ENCODE data around the gene SPTAN1.
"Not testable (repeated sequence)": the region's sequence is repeated elsewhere in the genome, so short reads cannot be mapped to it uniquely, and the experiment has no call there.

Gene SPTAN1

DNA sequence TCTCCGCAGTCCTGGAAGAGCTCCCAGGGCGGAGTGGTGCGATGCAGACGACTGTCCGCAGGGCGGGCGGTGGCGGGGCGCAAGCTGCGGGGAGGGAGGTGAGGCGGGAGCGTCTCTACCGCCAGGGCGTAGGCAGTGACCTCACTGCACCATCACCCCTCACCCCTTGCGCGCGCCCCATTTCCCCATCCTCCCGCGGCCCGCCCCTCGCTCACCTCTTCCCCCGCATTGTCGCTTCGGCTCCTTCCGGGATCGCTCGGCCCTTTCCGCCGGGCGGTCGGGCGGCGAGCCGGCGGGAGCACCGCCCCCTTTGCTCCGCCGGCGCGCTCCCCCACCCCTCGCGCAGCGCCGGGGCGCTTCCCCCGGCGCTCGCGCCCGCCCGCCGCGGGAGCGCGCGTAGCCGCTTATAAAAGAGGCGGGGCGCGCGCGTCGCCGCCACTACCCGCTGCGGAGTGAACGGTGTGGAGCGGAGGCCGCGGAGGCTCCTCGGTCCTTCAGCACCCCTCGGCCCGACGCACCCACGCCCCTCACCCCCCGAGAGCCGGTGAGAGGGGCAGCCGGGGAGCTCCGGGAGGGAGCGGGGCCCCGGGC is at the start of gene SPTAN1:
TSS of gene SPTAN1 (plus strand) at position 435 of the 591 bp plus-strand sequence. CDS start 14,154 bp downstream, outside the sequence.
- Mint-ChIP-seq H3K9me3 (no peaks in the 10 kb centered on the region), H3K4me1 (ENCODE audit: low read depth) (peaks cover 26% of the 10 kb centered on the region), H3K27me3 (no peaks in the 10 kb centered on the region), H3K27ac (peak within 1 kb of the TSS; percentile 88), H3K4me3 (peak within 1 kb of the TSS; percentile 88), H3K36me3 (ENCODE audit: low read depth) (peaks cover 6% of the 10 kb centered on the region)

DNA sequence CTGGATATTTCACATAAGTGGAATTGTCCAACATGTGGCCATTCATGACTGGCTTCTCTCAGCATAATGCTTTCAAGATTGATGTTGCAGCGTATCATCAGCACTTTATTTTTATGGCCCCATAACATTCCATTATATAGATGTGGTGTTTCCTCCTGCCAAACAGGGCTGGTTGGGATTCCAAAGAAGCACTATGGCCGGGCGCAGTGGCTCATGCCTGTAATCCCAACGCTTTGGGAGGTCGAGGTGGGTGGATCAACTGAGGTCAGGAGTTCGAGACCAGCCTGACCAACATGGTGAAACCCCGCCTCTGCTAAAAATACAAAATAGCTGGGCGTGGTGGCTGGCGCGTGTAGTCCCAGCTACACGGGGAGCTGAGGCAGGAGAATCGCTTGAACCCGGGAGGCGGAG is 49.0 kb upstream of the SPTAN1 start:
- Mint-ChIP-seq H3K4me3 (peak overlapping the region; percentile 94), H3K4me1 (ENCODE audit: low read depth) (peaks cover 23% of the 10 kb centered on the region), H3K36me3 (ENCODE audit: low read depth) (peaks cover 28% of the 10 kb centered on the region)
- not testable (repeated sequence) for H3K9me3 Mint-ChIP-seq, H3K27me3 Mint-ChIP-seq, H3K27ac Mint-ChIP-seq

DNA sequence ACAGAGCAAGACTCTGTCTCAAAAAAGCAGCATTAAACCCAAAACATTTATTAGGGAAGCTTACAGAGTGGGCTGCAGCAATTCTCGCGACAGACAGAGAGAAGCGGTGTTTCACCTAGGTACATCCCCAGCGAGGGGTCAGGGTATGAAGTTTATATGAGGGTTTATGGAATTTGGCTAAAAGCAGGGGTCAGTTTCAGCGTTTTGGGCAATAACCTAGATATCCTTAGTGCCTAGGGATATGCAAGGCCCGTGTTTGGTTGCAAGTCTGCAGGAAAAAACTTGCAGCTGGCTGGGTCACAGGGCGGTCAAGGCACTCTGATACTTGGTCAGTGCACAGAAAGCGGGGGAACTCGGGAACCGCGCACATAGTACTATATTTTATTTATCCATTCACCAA is 48.5 kb upstream of the SPTAN1 start:
- Mint-ChIP-seq H3K36me3 (ENCODE audit: low read depth) (peaks cover 32% of the 10 kb centered on the region), H3K27ac (peak overlapping the region; percentile 26), H3K4me1 (ENCODE audit: low read depth) (peaks cover 27% of the 10 kb centered on the region), H3K27me3 (no peaks in the 10 kb centered on the region), H3K9me3 (no peaks in the 10 kb centered on the region), H3K4me3 (peak overlapping the region; percentile 94)

DNA sequence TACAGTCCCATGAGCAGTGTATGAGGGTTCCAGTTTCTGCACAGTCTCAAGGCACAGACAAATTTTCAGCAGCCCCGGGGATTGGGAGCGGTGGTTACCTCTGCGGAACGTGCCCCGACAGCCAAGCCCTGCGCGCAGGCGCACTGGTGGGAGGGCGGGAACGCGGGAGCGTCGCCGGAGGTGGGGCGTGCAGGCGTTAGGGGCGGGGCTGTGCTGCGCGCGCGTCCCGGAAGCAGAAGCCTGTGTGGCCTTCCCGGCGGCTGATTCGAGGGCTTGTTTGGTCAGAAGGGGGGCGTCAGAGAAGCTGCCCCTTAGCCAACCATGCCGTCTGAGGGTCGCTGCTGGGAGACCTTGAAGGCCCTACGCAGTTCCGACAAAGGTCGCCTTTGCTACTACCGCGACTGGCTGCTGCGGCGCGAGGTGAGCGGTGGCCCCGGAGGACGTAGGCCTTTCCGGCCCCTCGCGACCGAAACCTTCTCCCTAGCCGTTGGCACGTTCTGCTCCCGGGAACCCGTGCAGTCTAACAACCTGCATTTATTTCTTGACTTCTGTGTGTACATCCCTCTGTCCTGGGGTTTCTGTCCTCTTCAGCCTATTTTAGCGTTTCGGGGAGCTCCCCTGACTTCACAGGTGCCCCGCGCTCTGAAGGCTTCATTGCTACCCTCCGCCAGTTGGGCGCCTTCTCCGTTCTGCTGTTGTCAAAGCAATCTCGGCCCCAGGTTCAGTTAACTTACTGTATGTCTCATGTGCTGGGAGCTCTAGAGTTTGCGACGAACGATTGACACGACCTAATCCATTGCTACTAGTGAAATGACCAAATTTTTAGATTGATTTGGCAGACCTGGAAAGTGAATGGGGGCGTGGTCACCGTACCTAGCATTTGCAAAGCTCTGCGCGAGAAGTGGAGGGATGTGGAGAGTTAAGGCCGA is 47.6 kb upstream of the SPTAN1 start, which contains the start of gene GLE1:
TSS of gene GLE1 (plus strand) at position 235 of the 929 bp plus-strand sequence. CDS start at position 322, 87 bp downstream.
- peaks cover 31% of the 10 kb centered on the region for H3K4me1 Mint-ChIP-seq (ENCODE audit: low read depth)
- H3K27me3 Mint-ChIP-seq = no peaks in the 10 kb centered on the region
- H3K27ac Mint-ChIP-seq = peak within 1 kb of the TSS; percentile 95
- H3K4me3 Mint-ChIP-seq = peak within 1 kb of the TSS; percentile 94
- no peaks in the 10 kb centered on the region for H3K9me3 Mint-ChIP-seq
- H3K36me3 Mint-ChIP-seq (ENCODE audit: low read depth) = peaks cover 39% of the 10 kb centered on the region

DNA sequence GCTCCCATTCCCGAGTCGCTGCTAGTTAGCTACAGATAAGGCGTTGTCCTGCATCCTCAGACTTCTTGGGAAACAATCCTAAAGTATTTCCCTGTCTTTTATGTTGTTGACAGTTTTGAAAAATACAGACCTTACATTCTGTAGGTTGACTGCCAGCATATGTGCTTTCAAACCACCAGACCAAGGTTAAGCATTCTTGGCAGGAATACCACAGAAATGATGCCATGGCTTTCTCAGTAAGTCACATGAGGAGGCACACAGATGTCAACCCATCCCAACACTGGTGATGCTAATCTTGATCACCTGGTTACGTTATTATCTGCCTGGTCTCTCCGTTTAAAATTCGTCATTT is 47.0 kb upstream of the SPTAN1 start:
- Mint-ChIP-seq H3K4me3 (peak overlapping the region; percentile 94), H3K4me1 (ENCODE audit: low read depth) (peaks cover 31% of the 10 kb centered on the region), H3K27me3 (no peaks in the 10 kb centered on the region), H3K9me3 (no peaks in the 10 kb centered on the region), H3K27ac (peak overlapping the region; percentile 95), H3K36me3 (ENCODE audit: low read depth) (peaks cover 36% of the 10 kb centered on the region)

DNA sequence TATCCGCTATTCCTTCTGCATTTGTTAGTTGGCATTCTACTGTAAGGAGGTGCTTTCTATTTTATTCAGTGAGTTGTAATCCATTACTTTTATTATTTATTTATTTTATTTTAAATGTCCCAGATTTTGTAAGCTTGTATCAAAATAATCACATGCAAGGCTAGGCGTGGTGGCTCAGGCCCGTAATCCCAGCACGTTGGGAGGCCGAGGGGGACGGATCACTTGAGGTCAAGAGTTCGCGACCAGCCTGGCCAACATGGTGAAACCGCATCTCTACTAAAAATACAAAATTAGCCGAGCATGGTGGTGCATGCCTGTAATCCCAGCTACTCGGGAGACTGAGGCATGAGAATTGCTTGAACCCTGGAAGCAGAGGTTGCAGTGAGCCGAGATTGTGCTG is 46.5 kb upstream of the SPTAN1 start:
- peaks cover 31% of the 10 kb centered on the region for H3K4me1 Mint-ChIP-seq (ENCODE audit: low read depth)
- not testable (repeated sequence) for H3K27me3 Mint-ChIP-seq, H3K9me3 Mint-ChIP-seq, H3K27ac Mint-ChIP-seq
- H3K36me3 Mint-ChIP-seq (ENCODE audit: low read depth) = peaks cover 31% of the 10 kb centered on the region
- peak overlapping the region; percentile 94 for H3K4me3 Mint-ChIP-seq

DNA sequence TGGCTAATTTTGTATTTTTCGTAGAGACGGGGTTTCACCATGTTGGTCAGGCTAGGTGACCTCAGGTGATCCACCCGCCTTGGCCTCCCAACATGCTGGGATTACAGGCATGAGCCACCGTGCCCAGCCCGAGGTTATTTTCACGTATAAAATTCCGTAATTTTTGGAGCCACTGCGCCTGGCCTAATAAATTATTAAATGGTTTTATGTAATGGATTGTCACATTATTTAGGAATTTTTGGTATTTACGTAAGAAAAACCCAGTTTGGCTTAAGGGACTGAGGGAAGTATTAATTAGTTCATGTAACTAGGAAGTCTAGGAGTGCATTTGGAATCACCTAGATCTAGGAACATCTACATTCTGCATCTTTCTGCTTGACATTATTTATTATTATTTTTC is 39.6 kb upstream of the SPTAN1 start:
- Mint-ChIP-seq H3K27me3 (no peaks in the 10 kb centered on the region), H3K9me3 (no peaks in the 10 kb centered on the region), H3K27ac (no peak overlapping the region), H3K4me3 (no peak overlapping the region), H3K4me1 (ENCODE audit: low read depth) (peaks cover 18% of the 10 kb centered on the region), H3K36me3 (ENCODE audit: low read depth) (peaks cover 56% of the 10 kb centered on the region)

DNA sequence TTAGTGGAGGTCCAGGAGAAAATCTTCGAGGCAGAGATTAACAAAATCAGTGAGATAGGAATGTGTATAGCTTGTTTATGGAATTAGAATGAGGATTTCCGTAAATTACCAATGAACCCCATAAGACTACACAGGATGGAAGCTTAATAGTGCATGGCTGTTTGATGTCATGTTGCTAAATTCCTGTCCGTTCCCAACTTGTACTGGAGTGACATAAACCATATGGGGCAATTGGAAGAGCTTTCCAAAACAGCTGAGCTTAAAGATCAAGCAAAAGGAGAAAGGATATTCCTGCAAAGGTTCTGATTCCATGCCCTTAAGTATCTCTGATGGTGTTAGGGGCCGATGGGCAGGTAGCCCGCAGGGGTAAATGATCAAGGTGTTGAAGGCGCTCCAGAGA is 30.4 kb upstream of the SPTAN1 start:
- Mint-ChIP-seq H3K9me3 (no peaks in the 10 kb centered on the region), H3K27me3 (no peaks in the 10 kb centered on the region), H3K4me3 (no peak overlapping the region), H3K27ac (no peak overlapping the region), H3K4me1 (ENCODE audit: low read depth) (peaks cover 3% of the 10 kb centered on the region), H3K36me3 (ENCODE audit: low read depth) (peaks cover 63% of the 10 kb centered on the region)

DNA sequence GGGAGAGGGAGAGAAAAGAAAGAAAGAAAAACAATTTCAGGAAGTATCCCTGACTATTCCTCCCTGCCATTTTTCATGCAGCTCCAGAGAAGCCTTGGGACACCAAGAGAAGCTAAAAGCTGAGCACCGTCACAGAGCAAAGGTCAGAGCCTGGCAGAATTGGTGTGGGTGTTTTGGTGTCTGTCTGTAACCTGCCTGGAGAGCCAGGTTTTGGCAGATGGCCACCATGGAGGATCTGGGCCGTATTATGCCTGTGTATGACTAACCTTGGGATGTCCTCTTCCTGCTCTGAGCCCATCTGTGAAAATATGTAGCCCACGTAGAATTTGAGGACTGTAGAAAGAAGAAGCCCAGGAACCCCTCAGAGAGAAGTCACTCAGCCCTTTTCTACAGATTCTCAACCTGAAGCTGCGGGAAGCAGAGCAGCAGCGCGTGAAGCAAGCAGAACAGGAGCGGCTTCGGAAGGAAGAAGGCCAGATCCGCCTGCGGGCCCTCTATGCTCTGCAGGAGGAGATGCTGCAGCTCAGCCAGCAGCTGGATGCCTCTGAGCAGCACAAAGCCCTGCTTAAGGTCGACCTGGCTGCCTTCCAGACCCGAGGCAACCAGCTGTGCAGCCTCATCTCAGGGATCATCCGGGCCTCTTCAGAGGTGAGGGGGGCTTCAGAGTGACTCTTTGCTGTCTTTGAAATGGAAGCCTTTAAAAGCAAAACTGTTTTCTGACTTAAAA is 29.0 kb upstream of the SPTAN1 start:
- Mint-ChIP-seq H3K4me1 (ENCODE audit: low read depth) (no peaks in the 10 kb centered on the region), H3K36me3 (ENCODE audit: low read depth) (peaks cover 58% of the 10 kb centered on the region), H3K27me3 (no peaks in the 10 kb centered on the region), H3K4me3 (no peak overlapping the region), H3K9me3 (no peaks in the 10 kb centered on the region), H3K27ac (no peak overlapping the region)

DNA sequence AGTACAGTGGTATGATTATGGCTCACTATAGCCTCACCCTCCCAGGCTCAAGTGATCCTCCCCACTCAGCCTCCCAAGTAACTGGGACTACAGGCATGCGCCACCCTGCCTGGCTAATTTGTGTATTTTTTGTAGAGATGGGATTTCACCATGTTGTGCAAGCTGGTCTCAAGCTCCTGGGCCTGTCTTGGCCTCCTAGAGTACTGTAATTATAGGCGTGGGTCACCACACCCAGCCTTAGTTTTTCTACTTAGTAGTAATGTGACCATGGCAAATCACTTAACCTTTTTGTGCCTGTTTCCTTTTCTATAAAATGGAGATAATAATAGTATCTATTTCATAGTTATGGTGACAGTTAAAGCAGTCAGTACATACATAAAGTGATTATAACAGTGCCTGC is 25.7 kb upstream of the SPTAN1 start:
- Mint-ChIP-seq H3K27ac (no peak overlapping the region), H3K36me3 (ENCODE audit: low read depth) (peaks cover 54% of the 10 kb centered on the region), H3K4me3 (no peak overlapping the region)

DNA sequence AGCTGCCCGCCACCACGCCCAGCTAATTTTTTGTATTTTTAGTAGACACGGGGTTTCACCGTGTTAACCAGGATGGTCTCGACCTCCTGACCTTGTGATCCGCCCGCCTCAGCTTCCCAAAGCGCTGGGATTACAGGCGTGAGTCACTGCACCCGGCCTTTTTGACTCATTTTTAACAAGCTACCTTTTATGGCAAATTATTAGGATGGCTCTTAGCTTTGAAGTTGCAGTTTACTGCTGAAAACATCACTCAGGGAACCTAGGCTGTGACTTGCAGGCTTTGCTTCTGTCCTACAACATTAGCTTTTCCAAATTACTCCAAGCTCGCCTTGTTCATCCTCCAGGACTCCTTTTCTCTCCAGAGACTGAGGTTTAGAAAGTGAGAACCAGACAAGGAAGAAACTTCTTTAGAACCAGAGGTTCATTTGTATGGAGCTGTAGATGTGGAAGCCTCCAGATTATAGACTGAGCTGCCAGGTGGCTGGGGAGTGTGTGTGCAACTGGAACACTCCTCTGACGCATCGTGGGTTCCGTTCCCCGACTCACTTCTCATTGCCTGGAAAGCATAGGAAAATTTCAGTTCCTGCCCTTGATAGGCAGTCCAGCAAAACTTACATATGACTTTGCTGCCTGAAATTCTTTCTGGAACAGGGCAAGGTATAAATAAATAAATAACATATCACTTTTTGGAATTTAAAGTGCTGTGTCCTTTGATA is 23.8 kb upstream of the SPTAN1 start:
- H3K27ac Mint-ChIP-seq = no peak overlapping the region
- no peaks in the 10 kb centered on the region for H3K9me3 Mint-ChIP-seq
- no peaks in the 10 kb centered on the region for H3K4me1 Mint-ChIP-seq (ENCODE audit: low read depth)
- no peaks in the 10 kb centered on the region for H3K27me3 Mint-ChIP-seq
- peaks cover 58% of the 10 kb centered on the region for H3K36me3 Mint-ChIP-seq (ENCODE audit: low read depth)
- no peak overlapping the region for H3K4me3 Mint-ChIP-seq

More for the DNA sequence above, 25.7 kb upstream of the SPTAN1 start:
- H3K27me3 Mint-ChIP-seq = no peaks in the 10 kb centered on the region
- no peaks in the 10 kb centered on the region for H3K4me1 Mint-ChIP-seq (ENCODE audit: low read depth)
- H3K9me3 Mint-ChIP-seq = no peaks in the 10 kb centered on the region

DNA sequence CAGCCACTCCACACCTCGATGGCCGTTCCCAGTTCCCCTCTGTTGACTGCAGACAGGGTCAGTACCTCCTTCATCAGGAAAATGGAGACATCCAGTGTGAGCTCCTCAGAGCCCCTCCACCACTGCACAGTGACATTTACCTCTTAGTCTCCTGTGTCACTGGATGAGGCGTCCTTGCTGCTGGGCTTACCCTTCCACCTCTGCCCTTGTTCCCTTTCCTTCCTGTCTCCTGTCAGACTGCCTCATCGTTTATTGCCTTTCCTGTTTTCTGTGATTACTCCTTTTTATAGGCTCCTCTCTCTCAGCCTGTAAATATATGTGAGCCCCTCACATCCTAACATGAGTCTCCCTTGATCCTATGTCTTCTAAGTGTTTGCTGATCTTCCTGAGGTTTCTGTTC is 23.2 kb upstream of the SPTAN1 start:
- H3K36me3 Mint-ChIP-seq (ENCODE audit: low read depth) = peaks cover 64% of the 10 kb centered on the region
- H3K27ac Mint-ChIP-seq = peak overlapping the region; percentile 7

DNA sequence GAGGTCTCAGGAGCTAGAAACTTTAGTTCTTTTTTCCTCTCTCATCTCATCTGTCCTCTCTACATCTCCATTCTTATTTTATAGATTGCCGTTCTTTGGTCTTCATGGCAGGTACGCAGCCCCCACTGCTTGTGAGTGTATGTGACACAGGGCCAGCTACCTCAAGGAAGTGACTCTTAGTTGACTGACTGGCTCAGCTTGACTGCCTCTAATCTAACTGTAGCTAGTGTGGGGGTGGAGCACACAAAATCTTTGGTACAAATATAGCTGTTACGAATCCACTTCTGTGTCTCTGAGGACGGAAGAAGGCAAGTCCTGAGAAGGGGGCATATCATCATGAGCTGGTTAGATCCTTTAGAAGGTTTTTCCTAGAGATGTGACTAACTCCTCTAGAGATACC is 19.8 kb upstream of the SPTAN1 start:
- no peak overlapping the region for H3K27ac Mint-ChIP-seq
- peaks cover 61% of the 10 kb centered on the region for H3K36me3 Mint-ChIP-seq (ENCODE audit: low read depth)
- no peaks in the 10 kb centered on the region for H3K9me3 Mint-ChIP-seq
- H3K27me3 Mint-ChIP-seq = no peaks in the 10 kb centered on the region
- H3K4me3 Mint-ChIP-seq = no peak overlapping the region
- H3K4me1 Mint-ChIP-seq (ENCODE audit: low read depth) = no peaks in the 10 kb centered on the region

More for the DNA sequence above, 23.2 kb upstream of the SPTAN1 start:
- H3K27me3 Mint-ChIP-seq = no peaks in the 10 kb centered on the region
- H3K4me3 Mint-ChIP-seq = no peak overlapping the region
- no peaks in the 10 kb centered on the region for H3K9me3 Mint-ChIP-seq
- no peaks in the 10 kb centered on the region for H3K4me1 Mint-ChIP-seq (ENCODE audit: low read depth)

DNA sequence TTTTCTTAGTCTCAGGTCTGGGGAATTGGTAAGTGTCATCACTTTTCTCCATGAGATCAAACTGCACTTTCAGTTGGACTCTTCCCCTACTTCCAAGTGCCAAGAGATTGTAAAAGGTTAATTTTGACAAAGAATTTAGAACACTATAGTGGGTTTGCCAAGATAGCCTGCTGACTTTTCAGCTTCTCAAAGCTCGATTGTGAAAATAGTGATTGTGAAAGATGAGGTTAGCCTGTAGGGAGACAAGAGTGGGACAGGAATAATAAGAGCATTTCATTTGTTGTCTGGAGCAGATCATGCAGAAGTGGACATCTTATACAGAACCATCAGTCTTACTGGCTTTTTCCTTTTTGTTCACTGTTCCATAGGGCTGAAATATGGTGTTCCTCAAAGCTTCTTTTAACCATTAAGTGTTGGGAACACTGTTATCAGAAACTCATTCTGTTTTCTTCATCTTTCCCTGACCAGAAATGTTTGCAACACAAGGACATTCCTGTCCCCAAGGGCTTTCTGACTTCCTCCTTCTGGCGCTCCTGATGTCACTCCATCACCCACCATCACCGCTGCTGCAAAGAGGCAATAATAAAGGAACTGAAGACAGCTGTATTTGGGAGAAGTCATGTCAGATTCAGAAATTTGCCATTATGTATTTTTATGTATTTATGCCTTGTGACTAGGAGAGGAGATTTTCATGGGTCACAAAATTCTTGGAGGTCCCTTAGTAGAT is 11.6 kb upstream of the SPTAN1 start:
- Mint-ChIP-seq H3K4me3 (no peak overlapping the region), H3K9me3 (no peaks in the 10 kb centered on the region), H3K36me3 (ENCODE audit: low read depth) (peaks cover 56% of the 10 kb centered on the region), H3K27me3 (no peaks in the 10 kb centered on the region), H3K27ac (no peak overlapping the region), H3K4me1 (ENCODE audit: low read depth) (no peaks in the 10 kb centered on the region)

All from stimulated activated naive CD8-positive, alpha-beta T cell treated with anti-CD3 and anti-CD28 coated beads, Interleukin-15, Interleukin-2, amounts not matched to agents 100 ng/mL and 50 ng/mL, for 24 hours (primary cell).